GM12865 (cell line): ENCODE measurements around the gene ARID5B.

Source experiments
- DNase-seq: peaks from one replicate; pipeline ENCODE4 v3.0.0; 2010; ENCODE audit warnings: low read depth
- H3K4me3 ChIP-seq: 2 replicates; pipeline ENCODE4 v1.5.1; 2011; ENCODE audit warnings: mild to moderate bottlenecking, low read depth, low read length, control low read depth
- TF ChIP-seq, protein P1 (sequence below): IDR thresholded peaks from 2 replicates; pipeline ENCODE4 v1.5.1; 2011; ENCODE audit warnings: low read length, control low read depth, low read depth, inconsistent platforms; ENCODE audit not compliant: insufficient read depth; ENCODE audit errors: missing control alignments

Gene ARID5B

DNA sequence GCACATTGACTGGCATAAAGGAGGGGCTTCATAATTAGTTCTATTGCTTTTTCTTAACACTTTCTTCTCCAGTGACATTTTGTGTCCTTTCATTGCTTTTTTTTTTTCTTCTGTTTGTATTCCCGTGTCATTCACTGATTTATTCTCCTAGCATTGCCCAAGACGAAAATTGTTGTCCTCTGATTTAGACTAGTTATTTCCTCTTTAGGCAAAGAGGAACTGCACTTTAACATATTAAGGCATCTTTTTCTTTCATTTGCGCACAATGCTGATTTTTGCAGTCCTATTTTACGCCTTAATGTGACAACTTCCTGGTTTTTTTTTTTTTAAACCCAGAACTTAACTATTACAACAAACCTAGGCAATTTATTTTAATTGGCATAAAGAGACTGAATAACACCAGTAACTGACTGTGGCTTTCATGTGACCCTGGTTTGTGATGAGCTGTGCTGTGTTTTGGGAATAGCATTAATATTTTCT lies 39.7 kb downstream of the ARID5B start:
- H3K4me3 ChIP-seq = peak overlapping the region; percentile 56
- TF ChIP-seq, protein P1, sequence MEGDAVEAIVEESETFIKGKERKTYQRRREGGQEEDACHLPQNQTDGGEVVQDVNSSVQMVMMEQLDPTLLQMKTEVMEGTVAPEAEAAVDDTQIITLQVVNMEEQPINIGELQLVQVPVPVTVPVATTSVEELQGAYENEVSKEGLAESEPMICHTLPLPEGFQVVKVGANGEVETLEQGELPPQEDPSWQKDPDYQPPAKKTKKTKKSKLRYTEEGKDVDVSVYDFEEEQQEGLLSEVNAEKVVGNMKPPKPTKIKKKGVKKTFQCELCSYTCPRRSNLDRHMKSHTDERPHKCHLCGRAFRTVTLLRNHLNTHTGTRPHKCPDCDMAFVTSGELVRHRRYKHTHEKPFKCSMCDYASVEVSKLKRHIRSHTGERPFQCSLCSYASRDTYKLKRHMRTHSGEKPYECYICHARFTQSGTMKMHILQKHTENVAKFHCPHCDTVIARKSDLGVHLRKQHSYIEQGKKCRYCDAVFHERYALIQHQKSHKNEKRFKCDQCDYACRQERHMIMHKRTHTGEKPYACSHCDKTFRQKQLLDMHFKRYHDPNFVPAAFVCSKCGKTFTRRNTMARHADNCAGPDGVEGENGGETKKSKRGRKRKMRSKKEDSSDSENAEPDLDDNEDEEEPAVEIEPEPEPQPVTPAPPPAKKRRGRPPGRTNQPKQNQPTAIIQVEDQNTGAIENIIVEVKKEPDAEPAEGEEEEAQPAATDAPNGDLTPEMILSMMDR = no peak

DNA sequence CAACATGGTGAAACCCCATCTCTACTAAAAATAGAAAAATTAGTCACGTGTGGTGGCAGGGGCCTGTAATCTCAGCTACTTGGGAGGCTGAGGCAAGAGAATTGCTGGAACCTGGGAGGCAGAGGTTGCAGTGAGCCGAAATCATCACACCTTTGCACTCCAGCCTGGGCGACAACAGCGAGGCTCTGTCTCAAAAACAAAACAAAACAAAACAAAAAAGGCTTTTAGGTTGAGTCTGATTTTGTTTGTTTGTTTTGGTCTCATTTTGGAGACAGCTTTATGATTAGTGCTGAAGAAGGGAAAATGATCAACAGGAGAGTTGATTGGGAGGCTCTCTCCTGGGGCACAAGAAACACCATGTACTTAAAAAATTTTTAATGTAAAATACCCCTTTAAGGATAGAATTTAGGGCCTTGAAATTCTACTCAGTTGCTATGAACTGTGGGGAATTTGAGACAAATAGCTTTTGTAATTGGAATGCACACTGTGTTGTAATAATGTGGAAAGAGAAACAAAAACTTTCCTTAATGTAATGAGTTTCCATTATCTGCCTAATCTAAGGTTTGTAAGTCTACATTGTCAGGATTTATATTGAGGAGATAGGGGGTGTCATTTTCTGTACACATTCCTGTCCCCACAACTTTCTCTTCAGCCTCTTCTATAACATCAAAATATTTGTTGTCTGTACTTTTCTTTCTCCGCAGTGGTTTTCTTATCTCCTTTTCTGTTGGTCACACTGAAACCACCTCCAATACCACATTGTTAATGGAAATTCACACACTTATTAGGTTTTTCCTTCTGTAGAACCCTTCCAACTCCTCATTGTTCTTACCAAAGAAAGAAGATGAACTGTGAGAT lies 41.3 kb downstream of the ARID5B start:
- peak; percentile 33 for DNase-seq
- peak overlapping the region; percentile 56 for H3K4me3 ChIP-seq
- TF ChIP-seq, protein P1 = no peak

More for the DNA sequence above, 39.7 kb downstream of the ARID5B start:
- DNase-seq = no peak

DNA sequence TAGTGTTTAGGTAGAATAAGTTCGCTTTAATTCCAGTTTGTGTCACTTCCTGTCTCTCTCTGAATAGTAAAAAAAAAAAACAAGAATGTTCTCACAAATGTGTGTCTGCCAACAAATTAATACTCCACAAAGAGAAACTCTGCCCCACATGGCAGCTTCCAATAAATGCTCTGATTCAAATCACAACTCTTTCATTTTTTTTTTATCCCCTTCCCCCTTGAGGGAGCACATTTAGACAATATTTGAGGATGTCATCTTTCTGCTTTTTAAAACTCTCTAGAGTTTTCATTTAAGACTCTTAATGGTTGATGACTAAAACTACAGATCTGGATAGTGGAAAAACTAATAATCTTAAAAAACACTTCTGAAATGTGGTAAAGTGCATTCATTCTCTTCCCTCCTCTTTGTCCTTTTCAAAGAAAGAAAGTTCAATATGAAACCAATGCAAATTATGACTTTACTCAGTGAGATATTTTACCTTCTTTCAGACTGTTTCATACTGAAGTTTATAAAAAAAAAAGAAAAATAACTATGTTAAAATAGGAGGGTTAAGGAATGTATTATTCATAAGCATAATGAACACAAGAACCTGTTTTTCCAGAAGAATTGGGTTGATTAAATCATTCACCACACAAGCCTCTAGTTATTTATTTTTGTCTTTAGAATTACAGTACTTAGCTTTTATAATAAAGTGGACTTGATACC lies 42.3 kb downstream of the ARID5B start:
- H3K4me3 ChIP-seq = peak overlapping the region; percentile 56
- DNase-seq = peak; percentile 82
- TF ChIP-seq, protein P1 = peak; percentile 13

DNA sequence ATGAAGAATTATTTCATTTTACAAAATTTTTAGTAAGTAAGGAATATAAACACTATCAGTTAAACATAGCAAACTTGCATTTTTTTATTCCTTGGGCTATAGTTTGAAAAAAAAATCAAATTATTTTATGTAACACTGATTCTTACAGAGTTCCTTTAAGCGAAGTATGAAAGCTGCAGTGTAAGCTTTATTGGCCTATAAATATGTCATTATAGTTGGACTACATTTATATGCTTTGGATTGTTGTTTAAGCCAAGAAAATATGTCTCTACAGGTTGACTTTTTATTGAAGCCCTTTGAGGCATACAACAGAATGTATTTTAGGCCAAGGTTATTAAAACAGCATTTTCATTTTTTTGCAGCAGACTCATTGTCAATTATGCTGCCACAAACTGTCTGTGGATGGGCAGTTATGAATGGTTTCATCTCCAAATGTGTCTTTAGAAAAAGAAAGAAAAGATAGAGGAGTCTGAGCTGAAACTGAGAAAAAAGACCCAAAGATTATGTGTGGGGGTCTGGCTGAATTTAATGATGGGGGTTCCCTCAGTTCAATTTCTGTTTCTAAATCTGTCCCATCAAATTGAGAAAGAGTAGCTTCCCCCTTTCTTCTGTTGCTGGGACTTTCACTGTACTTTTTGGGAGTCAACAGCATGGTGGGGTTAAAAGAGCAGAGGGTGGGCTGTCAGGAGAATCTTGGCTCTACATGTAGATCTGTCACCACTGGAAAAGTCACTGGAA lies 43.1 kb downstream of the ARID5B start:
- TF ChIP-seq, protein P1 = no peak
- DNase-seq = peak; percentile 43
- peak overlapping the region; percentile 56; the same call in 1 of the 2 replicates for H3K4me3 ChIP-seq

DNA sequence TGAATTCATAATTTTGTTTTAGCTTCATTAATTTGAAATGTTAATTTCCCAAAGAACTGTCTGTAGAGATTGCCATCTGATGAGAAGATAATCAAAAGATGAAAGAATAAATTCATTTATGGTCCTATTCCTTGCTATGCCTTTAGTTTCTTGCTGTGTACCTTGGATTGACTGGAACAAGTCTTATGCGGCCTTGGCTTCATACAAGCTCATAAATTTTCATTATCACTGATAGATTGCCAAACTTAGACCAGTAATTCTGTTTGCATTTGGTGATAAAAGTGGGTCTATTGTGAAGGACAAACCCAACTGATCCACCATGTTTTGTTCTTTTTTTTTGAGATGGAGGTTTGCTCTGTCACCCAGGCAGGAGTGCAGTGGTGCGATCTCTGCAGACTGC lies 48.2 kb downstream of the ARID5B start:
- TF ChIP-seq, protein P1 = no peak
- H3K4me3 ChIP-seq = no peak overlapping the region
- DNase-seq = no peak

DNA sequence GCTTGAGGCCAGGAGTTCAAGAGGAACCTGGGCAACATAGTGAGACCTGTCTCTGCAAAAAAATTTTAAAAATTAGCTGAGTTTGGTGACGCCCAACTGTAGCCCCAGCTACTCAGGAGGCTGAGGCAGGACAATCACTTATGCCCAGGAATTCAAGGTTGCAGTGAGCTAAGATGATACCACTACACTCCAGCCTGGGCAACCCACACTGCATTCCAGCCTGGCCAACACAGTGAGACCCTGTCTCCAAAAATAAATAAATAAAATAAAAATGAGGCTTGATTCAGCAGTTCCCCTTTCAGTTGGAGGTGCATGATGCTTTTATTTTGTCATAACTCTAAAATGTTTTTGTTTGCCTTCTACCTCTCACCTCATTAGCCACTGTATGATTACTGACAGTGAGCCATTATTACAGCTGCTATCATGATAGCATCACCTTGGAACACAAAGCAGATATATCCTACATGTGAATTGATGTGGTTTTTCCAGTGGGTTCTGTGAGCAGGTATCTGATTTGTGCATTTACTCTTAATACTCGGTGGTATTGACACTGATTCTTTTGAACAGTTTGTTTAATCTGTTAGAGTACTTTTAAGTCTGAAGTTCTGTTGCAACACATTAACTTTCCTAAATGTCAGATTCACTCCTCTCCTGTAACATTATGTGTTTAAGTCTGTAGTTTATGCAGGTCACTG lies 49.1 kb downstream of the ARID5B start:
- TF ChIP-seq, protein P1 = no peak
- DNase-seq = no peak
- no peak overlapping the region for H3K4me3 ChIP-seq
